ENCODE measurements around the gene OPN1SW. TPM values are rescaled to one million over a fixed set of nuclear protein-coding genes. Genes with fewer than 3 reads are reported as not detected.

Gene OPN1SW
- total RNA-seq, 2 experiments from 2014 or later: not detected

- ChIA-PET POLR2A (interaction anchor here (0.6 kb wide), 1 partner anchor 18 kb away, joined by 3 read pairs; no protein-coding TSS in a partner anchor), CTCF (interaction anchor here (1.1 to 1.6 kb wide), 2 partner anchors 9 to 17 kb away, joined by 4 read pairs; no protein-coding TSS in a partner anchor)
- intact Hi-C loops (cut with micrococcal nuclease): no loop called here
Observed at GRCh38 chr7:128729494-128729893, 46.1 kb downstream of the OPN1SW start.

GRCh38 chr7:128728598-128728997 is 47.0 kb downstream of the OPN1SW start:
- TF ChIP-seq CTCF (IDR thresholded peaks at IDR 0.05): no peak
- Mint-ChIP-seq H3K27me3 (peaks cover 4% of the 10 kb centered on the region), H3K9me3 (no peaks in the 10 kb centered on the region), H3K36me3 (ENCODE audit: low read depth) (no peaks in the 10 kb centered on the region), H3K4me1 (ENCODE audit: low read depth) (no peaks in the 10 kb centered on the region), H3K27ac (no peak overlapping the region), H3K4me3 (no peak overlapping the region)
- DNase-seq (no peak), ATAC-seq (no peak)
- intact Hi-C loops (cut with micrococcal nuclease): no loop called here
- ChIA-PET CTCF (interaction anchor here (0.6 to 1.6 kb wide), 4 partner anchors 10 to 118 kb away, joined by 3 to 4 read pairs (median 4); no protein-coding TSS in a partner anchor), POLR2A (no interaction called here)

More at GRCh38 chr7:128729494-128729893, 46.1 kb downstream of the OPN1SW start:
- no peak for TF ChIP-seq CTCF (IDR thresholded peaks at IDR 0.05)
- Mint-ChIP-seq H3K9me3 (no peaks in the 10 kb centered on the region), H3K36me3 (ENCODE audit: low read depth) (no peaks in the 10 kb centered on the region), H3K4me1 (ENCODE audit: low read depth) (no peaks in the 10 kb centered on the region), H3K27ac (no peak overlapping the region), H3K4me3 (no peak overlapping the region), H3K27me3 (peaks cover 4% of the 10 kb centered on the region)
- ATAC-seq (no peak), DNase-seq (no peak)

GRCh38 chr7:128727239-128727638 is 48.4 kb downstream of the OPN1SW start:
- intact Hi-C loops (cut with micrococcal nuclease): no loop called here

GRCh38 chr7:128726737-128727072 is 48.9 kb downstream of the OPN1SW start:
- DNase-seq (no peak), ATAC-seq (no peak)
- intact Hi-C loops (cut with micrococcal nuclease): no loop called here
- Mint-ChIP-seq H3K36me3 (ENCODE audit: low read depth) (no peaks in the 10 kb centered on the region), H3K4me3 (no peak overlapping the region), H3K27ac (no peak overlapping the region), H3K27me3 (peaks cover 4% of the 10 kb centered on the region), H3K9me3 (no peaks in the 10 kb centered on the region), H3K4me1 (ENCODE audit: low read depth) (no peaks in the 10 kb centered on the region)
- ChIA-PET POLR2A (interaction anchor here (1.0 kb wide), 1 partner anchor 12 kb away, joined by 3 read pairs; the partner anchor contains the start of gene CALU), CTCF (interaction anchor here (1.6 kb wide), 1 partner anchor 13 kb away, joined by 6 read pairs; the partner anchor contains the start of gene CALU)
- no peak for TF ChIP-seq CTCF (IDR thresholded peaks at IDR 0.05)

More at GRCh38 chr7:128727239-128727638, 48.4 kb downstream of the OPN1SW start:
- Mint-ChIP-seq H3K27me3 (peaks cover 4% of the 10 kb centered on the region), H3K9me3 (no peaks in the 10 kb centered on the region), H3K27ac (no peak overlapping the region), H3K4me3 (no peak overlapping the region), H3K4me1 (ENCODE audit: low read depth) (no peaks in the 10 kb centered on the region), H3K36me3 (ENCODE audit: low read depth) (no peaks in the 10 kb centered on the region)
- ChIA-PET CTCF (interaction anchor here (1.6 kb wide), 1 partner anchor 12 kb away, joined by 6 read pairs; the partner anchor contains the start of gene CALU), POLR2A (no interaction called here)
- DNase-seq (no peak), ATAC-seq (no peak)
- TF ChIP-seq CTCF (IDR thresholded peaks at IDR 0.05): no peak

- no peaks in the 10 kb centered on the region for H3K36me3 Mint-ChIP-seq (ENCODE audit: low read depth)
- no peak overlapping the region for H3K4me3 Mint-ChIP-seq
- POLR2A ChIA-PET: interaction anchor here (1.0 kb wide), 1 partner anchor 13 kb away, joined by 3 read pairs; the partner anchor contains the start of gene CALU
- DNase-seq (no peak), ATAC-seq (no peak)
- H3K27me3 Mint-ChIP-seq: peaks cover 3% of the 10 kb centered on the region
- CTCF ChIA-PET: interaction anchor here (1.6 kb wide), 1 partner anchor 13 kb away, joined by 6 read pairs; the partner anchor contains the start of gene CALU
- TF ChIP-seq CTCF (IDR thresholded peaks at IDR 0.05): no peak
- intact Hi-C loops (cut with micrococcal nuclease): no loop called here
- H3K9me3 Mint-ChIP-seq: no peaks in the 10 kb centered on the region
- H3K27ac Mint-ChIP-seq: no peak overlapping the region
- H3K4me1 Mint-ChIP-seq (ENCODE audit: low read depth): no peaks in the 10 kb centered on the region
Observed at GRCh38 chr7:128726059-128726736, 49.4 kb downstream of the OPN1SW start.

Measured in activated CD8-positive, alpha-beta T cell treated with anti-CD3 and anti-CD28 coated beads for 36 hours (primary cell).